ENCODE data around the gene KIAA0040.
A peak's percentile ranks its signal among the peaks of the same experiment; 100 is the strongest.

Gene KIAA0040

GRCh38 chr1:175129644-175129996, 63.0 kb downstream of the KIAA0040 start:
- H3K4me3 ChIP-seq (replicated peaks in 1 of 2; ENCODE audit: low read depth in 2 of 2, low read length in 2 of 2) = no peak overlapping the region
- no peak for TF ChIP-seq CTCF (IDR thresholded peaks at IDR 0.05; ENCODE audit: low read depth, low read length)
- DNase-seq (ENCODE audit: low read depth in 2 of 2) = no peak

- H3K4me3 ChIP-seq (replicated peaks in 1 of 2; ENCODE audit: low read depth in 2 of 2, low read length in 2 of 2) = no peak overlapping the region
- no peak for TF ChIP-seq CTCF (IDR thresholded peaks at IDR 0.05; ENCODE audit: low read depth, low read length)
- DNase-seq (ENCODE audit: low read depth in 2 of 2) = peak; percentile 69
Observed at GRCh38 chr1:175129182-175129581, 63.4 kb downstream of the KIAA0040 start.

GRCh38 chr1:175128523-175128922, 64.1 kb downstream of the KIAA0040 start:
- DNase-seq (ENCODE audit: low read depth in 2 of 2) = no peak
- no peak overlapping the region for H3K4me3 ChIP-seq (replicated peaks in 1 of 2; ENCODE audit: low read depth in 2 of 2, low read length in 2 of 2)
- TF ChIP-seq CTCF (IDR thresholded peaks at IDR 0.05; ENCODE audit: low read depth, low read length) = no peak

- no peak overlapping the region for H3K4me3 ChIP-seq (replicated peaks in 1 of 2; ENCODE audit: low read depth in 2 of 2, low read length in 2 of 2)
- no peak for DNase-seq (ENCODE audit: low read depth in 2 of 2)
- no peak for TF ChIP-seq CTCF (IDR thresholded peaks at IDR 0.05; ENCODE audit: low read depth, low read length)
Observed at GRCh38 chr1:175127565-175127964, 65.0 kb downstream of the KIAA0040 start.

GRCh38 chr1:175126347-175126746, 66.2 kb downstream of the KIAA0040 start:
- peak in 1 of 2 donors; percentile 37 for DNase-seq (ENCODE audit: low read depth in 2 of 2)
- H3K4me3 ChIP-seq (replicated peaks in 1 of 2; ENCODE audit: low read depth in 2 of 2, low read length in 2 of 2) = no peak overlapping the region
- no peak for TF ChIP-seq CTCF (IDR thresholded peaks at IDR 0.05; ENCODE audit: low read depth, low read length)

GRCh38 chr1:175124861-175125260, 67.7 kb downstream of the KIAA0040 start:
- H3K4me3 ChIP-seq (replicated peaks in 1 of 2; ENCODE audit: low read depth in 2 of 2, low read length in 2 of 2) = no peak overlapping the region
- no peak for TF ChIP-seq CTCF (IDR thresholded peaks at IDR 0.05; ENCODE audit: low read depth, low read length)
- DNase-seq (ENCODE audit: low read depth in 2 of 2) = peak; percentile 9 to 40

GRCh38 chr1:175120511-175120910, 72.1 kb downstream of the KIAA0040 start:
- no peak for TF ChIP-seq CTCF (IDR thresholded peaks at IDR 0.05; ENCODE audit: low read depth, low read length)
- DNase-seq (ENCODE audit: low read depth in 2 of 2) = no peak
- no peak overlapping the region for H3K4me3 ChIP-seq (replicated peaks in 1 of 2; ENCODE audit: low read depth in 2 of 2, low read length in 2 of 2)
